CD4-positive, alpha-beta T cell (primary cell): ENCODE results near the gene TUBGCP2. TPM values are rescaled to one million over a fixed set of nuclear protein-coding genes. Genes with fewer than 3 reads are reported as not detected.

Experiments
- ATAC-seq: fragments of 200-7000 bp; cut with Tn5 transposase; one replicate; pipeline ENCODE4 v1.10.0; 2022; ENCODE audit warnings: mild to moderate bottlenecking; ENCODE audit not compliant: poor library complexity
- CTCF ChIA-PET: fragments of 350-600 bp; sonication (Branson Sonifier 250); formaldehyde crosslinking; loops from one replicate; lab custom pipeline; 2021; ENCODE audit warnings: antibody characterized with exemption, inconsistent platforms; lab: Charles Lee
- POLR2A ChIA-PET: fragments of 350-600 bp; sonication (Branson Sonifier 250); formaldehyde crosslinking; loops from one replicate; lab custom pipeline; 2021; ENCODE audit warnings: antibody characterized with exemption, inconsistent platforms; lab: Charles Lee
- DNase-seq, 14 experiments: peaks; one replicate each; pipeline ENCODE4 v3.0.0-alpha.2; 2013 to 2020; ENCODE audit warnings: mixed read lengths in 2 of 14
- H3K27ac ChIP-seq, 2 donors: one replicate each; pipeline versions ENCODE4 v1.5.1 to v1.7.0; 2013; ENCODE audit warnings: low read length in 2 of 2, low read depth in 1 of 2, mild to moderate bottlenecking in 1 of 2
- H3K27me3 ChIP-seq, 2 experiments: 1 replicate in 1 of 2; 2 replicates in 1 of 2; pipeline versions ENCODE4 v1.6.1 to v1.7.0; 2013; ENCODE audit warnings: low read length in 2 of 2, control low read depth in 1 of 2, mild to moderate bottlenecking in 1 of 2, moderate library complexity in 1 of 2; ENCODE audit not compliant: insufficient read depth in 2 of 2, control insufficient read depth in 1 of 2
- H3K36me3 ChIP-seq: one replicate; pipeline ENCODE4 v1.6.1; 2013; ENCODE audit warnings: low read length, control low read depth; ENCODE audit not compliant: insufficient read depth
- H3K4me1 ChIP-seq: one replicate; pipeline ENCODE4 v1.6.1; 2013; ENCODE audit warnings: low read length, control low read depth; ENCODE audit not compliant: insufficient read depth
- H3K4me3 ChIP-seq: one replicate; pipeline ENCODE4 v1.5.1; 2013; ENCODE audit warnings: mild to moderate bottlenecking, low read length, moderate library complexity
- H3K9me3 ChIP-seq, 2 experiments: 1 replicate in 1 of 2; 2 replicates in 1 of 2; pipeline versions ENCODE4 v1.6.1 to v1.7.0; 2013; ENCODE audit warnings: low read length in 2 of 2, mild to moderate bottlenecking in 2 of 2, control low read depth in 1 of 2, moderate library complexity in 1 of 2; ENCODE audit not compliant: control insufficient read depth in 1 of 2, insufficient read depth in 1 of 2
- H3K27ac Mint-ChIP-seq: one replicate; pipeline ENCODE4 v1.8.0; 2020; ENCODE audit warnings: mixed read lengths
- H3K27me3 Mint-ChIP-seq: one replicate; pipeline ENCODE4 v1.8.0; 2021; ENCODE audit warnings: mixed read lengths
- H3K36me3 Mint-ChIP-seq: one replicate; pipeline ENCODE4 v1.8.0; 2021; ENCODE audit warnings: low read depth, mixed read lengths
- H3K4me1 Mint-ChIP-seq: one replicate; pipeline ENCODE4 v1.8.0; 2021; ENCODE audit warnings: low read depth, mixed read lengths
- H3K4me3 Mint-ChIP-seq: one replicate; pipeline ENCODE4 v1.8.0; 2020; ENCODE audit warnings: mild to moderate bottlenecking, mixed read lengths
- H3K9me3 Mint-ChIP-seq: one replicate; pipeline ENCODE4 v1.8.0; 2020; ENCODE audit warnings: mixed read lengths
- intact Hi-C, 2 experiments: fragments of 100-400 bp; cut with DNase I in 1 of 2; cut with micrococcal nuclease in 1 of 2; formaldehyde crosslinking; loops; one replicate each; pipeline versions ENCODE4 v1.15.1 to v1.9.0; 2023 to 2025; cut with DNase I, micrococcal nuclease
- total RNA-seq, 174 experiments: library from RNA in 2 of 174; stranded (reverse) in 2 of 174; gene quantifications; one replicate each; pipeline ENCODE4 v1.2.3 and lab custom pipeline; 2021 to 2026
- TF ChIP-seq, protein P1 (sequence below): fragments of 200-600 bp; IDR thresholded peaks from one replicate; pipeline ENCODE4 v1.8.0; 2022; ENCODE audit warnings: antibody characterized with exemption, mild to moderate bottlenecking

TUBGCP2 gene
- total RNA-seq, 2 experiments from 2014 or later: 89.3 to 94.2 TPM

DNA sequence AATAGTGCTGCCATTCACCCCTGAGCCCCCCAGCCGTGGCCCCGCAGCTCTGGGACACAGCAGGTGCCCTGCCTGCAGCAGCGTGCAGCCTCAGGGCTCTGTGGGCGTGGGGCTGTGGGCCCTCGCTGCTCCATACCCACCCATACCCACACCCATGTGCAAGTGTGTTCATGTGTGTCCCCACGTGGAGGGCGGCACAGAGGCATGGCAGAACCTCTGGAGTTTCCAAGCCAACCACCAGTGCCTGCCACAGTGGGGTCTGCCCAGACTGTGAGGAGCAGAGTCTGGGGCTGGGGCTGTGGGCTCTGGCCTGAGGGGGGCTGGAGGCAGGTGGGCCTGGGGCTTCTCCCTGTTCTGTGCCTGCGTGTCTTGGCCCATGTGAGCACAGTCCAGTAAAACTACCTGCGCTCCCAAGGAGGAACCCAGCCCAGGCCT is 40.9 kb upstream of the TUBGCP2 start:
- Mint-ChIP-seq H3K9me3 (no peaks in the 10 kb centered on the region), H3K36me3 (no peaks in the 10 kb centered on the region), H3K4me3 (no peak overlapping the region), H3K4me1 (no peaks in the 10 kb centered on the region), H3K27ac (no peak overlapping the region), H3K27me3 (peaks cover 24% of the 10 kb centered on the region)
- Histone ChIP-seq H3K9me3 (no peaks in the 10 kb centered on the region), H3K4me1 (no peaks in the 10 kb centered on the region), H3K27ac (no peak overlapping the region), H3K27me3 (peaks cover 16 to 21% of the 10 kb centered on the region in 2 experiments), H3K36me3 (no peaks in the 10 kb centered on the region), H3K4me3 (no peak overlapping the region)
- DNase-seq (no peak), ATAC-seq (no peak)
- ChIA-PET POLR2A (no interaction called here), CTCF (no interaction called here)
- TF ChIP-seq, protein P1, sequence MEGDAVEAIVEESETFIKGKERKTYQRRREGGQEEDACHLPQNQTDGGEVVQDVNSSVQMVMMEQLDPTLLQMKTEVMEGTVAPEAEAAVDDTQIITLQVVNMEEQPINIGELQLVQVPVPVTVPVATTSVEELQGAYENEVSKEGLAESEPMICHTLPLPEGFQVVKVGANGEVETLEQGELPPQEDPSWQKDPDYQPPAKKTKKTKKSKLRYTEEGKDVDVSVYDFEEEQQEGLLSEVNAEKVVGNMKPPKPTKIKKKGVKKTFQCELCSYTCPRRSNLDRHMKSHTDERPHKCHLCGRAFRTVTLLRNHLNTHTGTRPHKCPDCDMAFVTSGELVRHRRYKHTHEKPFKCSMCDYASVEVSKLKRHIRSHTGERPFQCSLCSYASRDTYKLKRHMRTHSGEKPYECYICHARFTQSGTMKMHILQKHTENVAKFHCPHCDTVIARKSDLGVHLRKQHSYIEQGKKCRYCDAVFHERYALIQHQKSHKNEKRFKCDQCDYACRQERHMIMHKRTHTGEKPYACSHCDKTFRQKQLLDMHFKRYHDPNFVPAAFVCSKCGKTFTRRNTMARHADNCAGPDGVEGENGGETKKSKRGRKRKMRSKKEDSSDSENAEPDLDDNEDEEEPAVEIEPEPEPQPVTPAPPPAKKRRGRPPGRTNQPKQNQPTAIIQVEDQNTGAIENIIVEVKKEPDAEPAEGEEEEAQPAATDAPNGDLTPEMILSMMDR: no peak
- intact Hi-C loops: no loop called here

DNA sequence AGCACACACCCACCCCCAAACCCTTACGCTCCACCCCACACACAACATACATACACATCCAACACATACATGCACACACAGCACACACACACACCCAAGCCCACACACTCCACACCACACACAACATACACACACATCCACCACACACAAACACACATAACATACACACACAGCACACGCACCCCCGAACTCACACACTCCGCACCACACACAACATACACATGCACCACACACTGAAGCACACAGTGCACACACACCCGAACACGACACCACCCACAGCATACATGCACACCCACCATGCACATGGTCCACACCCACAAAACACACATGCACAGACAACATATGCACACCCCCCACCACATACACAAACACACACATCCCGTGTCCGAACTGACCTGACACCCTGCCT is 40.5 kb upstream of the TUBGCP2 start:
- no peaks in the 10 kb centered on the region for H3K36me3 ChIP-seq
- DNase-seq (no peak), ATAC-seq (no peak)
- H3K27me3 Mint-ChIP-seq: peaks cover 28% of the 10 kb centered on the region
- TF ChIP-seq, protein P1: no peak
- intact Hi-C loops: no loop called here
- no peak overlapping the region for H3K27ac ChIP-seq
- no peaks in the 10 kb centered on the region for H3K4me1 Mint-ChIP-seq
- ChIA-PET CTCF (no interaction called here), POLR2A (no interaction called here)
- H3K4me3 Mint-ChIP-seq: no peak overlapping the region
- H3K4me1 ChIP-seq: no peaks in the 10 kb centered on the region
- H3K9me3 Mint-ChIP-seq: no peaks in the 10 kb centered on the region
- no peaks in the 10 kb centered on the region for H3K36me3 Mint-ChIP-seq
- no peak overlapping the region for H3K4me3 ChIP-seq
- no peaks in the 10 kb centered on the region for H3K9me3 ChIP-seq
- peaks cover 20 to 25% of the 10 kb centered on the region in 2 experiments for H3K27me3 ChIP-seq
- H3K27ac Mint-ChIP-seq: no peak overlapping the region

GRCh38 chr10:133347710-133348517 is 39.2 kb upstream of the TUBGCP2 start:
- no peak for ATAC-seq
- H3K27me3 Mint-ChIP-seq: peaks cover 36% of the 10 kb centered on the region
- no peaks in the 10 kb centered on the region for H3K36me3 Mint-ChIP-seq
- TF ChIP-seq, protein P1: no peak
- H3K27ac ChIP-seq: no peak overlapping the region
- H3K36me3 ChIP-seq: no peaks in the 10 kb centered on the region
- no peak overlapping the region for H3K4me3 Mint-ChIP-seq
- H3K9me3 Mint-ChIP-seq: no peaks in the 10 kb centered on the region
- no peaks in the 10 kb centered on the region for H3K4me1 Mint-ChIP-seq
- H3K27ac Mint-ChIP-seq: no peak overlapping the region
- no peaks in the 10 kb centered on the region for H3K9me3 ChIP-seq
- CTCF ChIA-PET: no interaction called here
- H3K4me3 ChIP-seq: no peak overlapping the region
- POLR2A ChIA-PET: no interaction called here
- no peaks in the 10 kb centered on the region for H3K4me1 ChIP-seq
- peaks cover 30 to 33% of the 10 kb centered on the region in 2 experiments for H3K27me3 ChIP-seq
- no peak for DNase-seq
- intact Hi-C loops: no loop called here
